KMS-11 (cell line): ENCODE data around the gene KCNAB1.

Source experiments
- H2AFZ ChIP-seq: fragments of 200-600 bp; sonication (generic); 2 replicates; pipeline ENCODE4 v1.6.1; 2016; ENCODE audit warnings: antibody characterized with exemption, mixed run types, low read depth
- H3K27ac ChIP-seq: fragments of 200-600 bp; sonication (generic); 2 replicates; pipeline ENCODE4 v1.6.1; 2016; ENCODE audit warnings: mild to moderate bottlenecking, mixed run types
- H3K27me3 ChIP-seq: fragments of 200-600 bp; sonication (generic); 2 replicates; pipeline ENCODE4 v1.6.1; 2017; ENCODE audit warnings: mild to moderate bottlenecking, low read depth, mixed run types, moderate library complexity; ENCODE audit not compliant: insufficient read depth
- H3K36me3 ChIP-seq: fragments of 200-600 bp; sonication (generic); 2 replicates; pipeline ENCODE4 v1.6.1; 2017; ENCODE audit warnings: mild to moderate bottlenecking, mixed run types; ENCODE audit not compliant: insufficient read depth
- H3K4me1 ChIP-seq: fragments of 200-600 bp; sonication (generic); 2 replicates; pipeline ENCODE4 v1.6.1; 2016; ENCODE audit warnings: mild to moderate bottlenecking, low read depth, mixed run types; ENCODE audit not compliant: poor library complexity, severe bottlenecking
- H3K4me2 ChIP-seq: fragments of 200-600 bp; sonication (generic); 2 replicates; pipeline ENCODE4 v1.7.0; 2016; ENCODE audit warnings: mild to moderate bottlenecking, mixed run types
- H3K4me3 ChIP-seq: fragments of 200-600 bp; sonication (generic); IDR thresholded peaks from 2 replicates; pipeline ENCODE4 v1.6.1; 2017; ENCODE audit warnings: low read depth, low read length, mixed read lengths; ENCODE audit not compliant: insufficient read depth
- H3K79me2 ChIP-seq: fragments of 200-600 bp; sonication (generic); 2 replicates; pipeline ENCODE4 v1.6.1; 2016; ENCODE audit warnings: low read depth, mixed run types; ENCODE audit not compliant: insufficient read depth
- H3K9ac ChIP-seq: fragments of 200-600 bp; sonication (generic); 2 replicates; pipeline ENCODE4 v1.6.1; 2016; ENCODE audit warnings: mild to moderate bottlenecking, mixed run types
- H4K20me1 ChIP-seq: fragments of 200-600 bp; sonication (generic); 2 replicates; pipeline ENCODE4 v1.6.1; 2016; ENCODE audit warnings: mild to moderate bottlenecking, mixed run types; ENCODE audit not compliant: insufficient read depth
- CTCF ChIP-seq: fragments of 200-600 bp; sonication (generic); conservative IDR thresholded peaks from 2 replicates; pipeline ENCODE4 v1.6.1; 2017; ENCODE audit warnings: low read depth, mild to moderate bottlenecking, antibody characterized with exemption, low read length, moderate library complexity, mixed read lengths

The KCNAB1 gene

DNA sequence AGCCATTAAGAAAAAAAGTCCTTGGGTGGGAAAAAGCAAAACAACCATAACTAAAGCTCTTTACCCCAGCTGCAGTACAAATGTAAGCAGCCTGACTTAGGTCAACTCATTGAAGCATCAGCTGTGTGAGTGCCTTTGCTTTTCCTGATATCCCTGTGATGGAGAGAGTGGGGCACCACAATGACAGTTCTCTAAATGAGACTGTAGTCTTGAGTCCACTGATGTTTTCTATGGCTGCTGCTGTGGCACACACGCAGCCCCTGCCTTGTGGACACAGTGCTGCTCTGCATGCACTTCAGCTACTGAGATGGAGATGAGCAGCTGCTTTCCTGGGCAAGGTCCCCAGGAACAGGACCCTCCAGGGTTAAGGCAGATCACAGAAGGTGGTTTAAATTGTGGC, 173.2 kb downstream of the KCNAB1 start:
- H4K20me1 ChIP-seq, result no peaks in the 10 kb centered on the region
- H3K9ac ChIP-seq, result no peak overlapping the region
- H3K27me3 ChIP-seq, result no peaks in the 10 kb centered on the region
- H3K36me3 ChIP-seq, result no peaks in the 10 kb centered on the region
- H3K4me1 ChIP-seq, result no peaks in the 10 kb centered on the region
- no peak for TF ChIP-seq CTCF
- H3K4me3 ChIP-seq, result no peak overlapping the region
- no peak overlapping the region for H2AFZ ChIP-seq
- H3K27ac ChIP-seq, result no peak overlapping the region
- H3K79me2 ChIP-seq, result no peaks in the 10 kb centered on the region
- H3K4me2 ChIP-seq, result no peak overlapping the region

GRCh38 chr3:156297582-156297981, 177.2 kb downstream of the KCNAB1 start:
- H2AFZ ChIP-seq, result no peak overlapping the region
- TF ChIP-seq CTCF, result no peak
- no peaks in the 10 kb centered on the region for H3K27me3 ChIP-seq
- no peak overlapping the region for H3K27ac ChIP-seq
- no peaks in the 10 kb centered on the region for H3K4me1 ChIP-seq
- no peaks in the 10 kb centered on the region for H3K36me3 ChIP-seq
- H3K4me3 ChIP-seq, result no peak overlapping the region
- no peaks in the 10 kb centered on the region for H4K20me1 ChIP-seq
- H3K79me2 ChIP-seq, result no peaks in the 10 kb centered on the region
- H3K4me2 ChIP-seq, result no peak overlapping the region
- no peak overlapping the region for H3K9ac ChIP-seq

DNA sequence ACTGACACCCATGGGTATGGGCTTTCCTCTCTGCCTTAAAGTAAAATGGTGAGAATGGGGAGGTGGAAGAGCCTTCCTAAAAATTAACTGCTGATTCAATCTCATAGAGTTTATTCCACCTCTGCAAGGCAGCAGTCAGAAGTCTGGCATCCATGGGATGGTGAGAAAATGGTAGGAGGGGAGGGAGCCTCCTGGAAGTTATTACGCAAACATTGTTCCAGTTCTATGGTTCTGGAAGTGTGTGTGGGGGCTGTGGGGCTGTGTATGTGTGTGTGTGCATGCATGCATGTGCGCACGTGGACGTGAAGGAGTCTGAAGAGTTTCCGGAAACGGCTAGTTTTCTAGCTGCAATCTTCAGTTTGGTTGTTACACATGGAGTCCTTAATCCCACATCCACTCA, 177.6 kb downstream of the KCNAB1 start:
- Histone ChIP-seq H3K27ac (no peak overlapping the region), H3K4me3 (no peak overlapping the region), H4K20me1 (no peaks in the 10 kb centered on the region), H3K27me3 (no peaks in the 10 kb centered on the region), H3K9ac (no peak overlapping the region), H3K36me3 (no peaks in the 10 kb centered on the region), H3K4me2 (no peak overlapping the region), H3K79me2 (no peaks in the 10 kb centered on the region), H3K4me1 (no peaks in the 10 kb centered on the region), H2AFZ (no peak overlapping the region)
- no peak for TF ChIP-seq CTCF

- Histone ChIP-seq H4K20me1 (no peaks in the 10 kb centered on the region), H3K4me2 (no peak overlapping the region), H3K79me2 (no peaks in the 10 kb centered on the region)
These were observed 178.6 kb downstream of the KCNAB1 start for GRCh38 chr3:156298938-156299337.

More at GRCh38 chr3:156298938-156299337, 178.6 kb downstream of the KCNAB1 start:
- no peaks in the 10 kb centered on the region for H3K36me3 ChIP-seq
- no peak for TF ChIP-seq CTCF
- H3K27me3 ChIP-seq, result no peaks in the 10 kb centered on the region
- H2AFZ ChIP-seq, result no peak overlapping the region
- H3K27ac ChIP-seq, result no peak overlapping the region
- H3K4me3 ChIP-seq, result no peak overlapping the region
- H3K9ac ChIP-seq, result no peak overlapping the region
- H3K4me1 ChIP-seq, result no peaks in the 10 kb centered on the region
